Amniotic stem cell (primary cell): ENCODE measurements around the gene SLC26A8.
"Not testable (repeated sequence)": the region's sequence is repeated elsewhere in the genome, so short reads cannot be mapped to it uniquely, and the experiment has no call there.

Experiments
- DNase-seq: peaks from one replicate; lab custom pipeline; 2025; lab: John Stamatoyannopoulos, UW

The SLC26A8 gene

DNA sequence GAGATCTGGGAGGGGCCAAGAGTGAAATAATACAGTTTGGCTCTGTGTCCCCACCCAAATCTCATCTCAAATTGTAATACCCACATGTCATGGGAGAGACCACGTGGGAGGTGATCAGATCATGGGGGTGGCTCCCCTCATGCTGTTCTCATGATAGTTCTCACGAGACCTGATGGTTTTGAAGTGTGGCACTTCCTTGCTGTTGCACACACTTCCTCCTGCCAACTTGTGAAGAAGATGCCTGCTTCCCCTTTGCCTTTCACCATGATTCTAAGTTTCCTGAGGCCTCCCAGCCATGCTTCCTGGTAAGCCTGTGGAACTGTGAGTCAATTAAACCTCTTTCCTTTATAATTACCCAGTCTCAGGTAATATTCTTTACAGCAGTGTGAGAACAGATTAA lies 114.9 kb downstream of the SLC26A8 start:
- not testable (repeated sequence) for DNase-seq

GRCh38 chr6:35908753-35909401 lies 115.6 kb downstream of the SLC26A8 start:
- DNase-seq: not testable (repeated sequence)

- no peak for DNase-seq
These were observed 116.7 kb downstream of the SLC26A8 start for GRCh38 chr6:35907750-35908149.

- no peak for DNase-seq
These were observed 118.0 kb downstream of the SLC26A8 start for GRCh38 chr6:35906499-35906846.

GRCh38 chr6:35905841-35906498 lies 118.5 kb downstream of the SLC26A8 start:
- no peak for DNase-seq

DNA sequence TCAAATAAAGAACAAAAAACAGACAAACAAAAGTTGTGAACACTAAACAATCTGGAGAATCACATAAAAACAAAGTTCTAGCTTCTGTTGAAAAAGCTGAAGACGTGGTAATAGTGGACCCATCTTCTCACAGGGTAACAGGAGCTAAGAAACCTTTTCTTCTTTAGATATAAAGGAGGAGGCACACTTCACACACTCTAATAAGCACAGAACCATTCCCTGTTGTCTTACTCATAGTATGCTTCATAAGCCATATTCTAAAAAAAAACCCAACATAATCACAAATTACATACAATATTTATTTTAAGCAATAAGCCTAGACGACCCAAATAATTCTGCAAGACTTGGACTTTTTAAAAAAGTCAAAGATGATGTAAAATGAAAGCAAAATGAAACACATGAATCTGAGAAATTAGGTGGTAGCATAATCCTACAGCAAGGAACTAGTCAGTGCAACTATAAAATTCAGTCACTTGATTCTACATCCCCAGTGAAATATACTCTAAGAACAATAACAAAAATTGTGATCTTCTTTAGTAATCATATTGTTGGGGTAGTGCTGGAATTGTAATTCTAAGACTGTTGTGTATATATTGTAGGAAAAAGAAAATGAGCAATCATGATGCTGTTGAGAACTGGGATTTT lies 119.2 kb downstream of the SLC26A8 start:
- no peak for DNase-seq

GRCh38 chr6:35903679-35904078 lies 120.8 kb downstream of the SLC26A8 start:
- DNase-seq: no peak

DNA sequence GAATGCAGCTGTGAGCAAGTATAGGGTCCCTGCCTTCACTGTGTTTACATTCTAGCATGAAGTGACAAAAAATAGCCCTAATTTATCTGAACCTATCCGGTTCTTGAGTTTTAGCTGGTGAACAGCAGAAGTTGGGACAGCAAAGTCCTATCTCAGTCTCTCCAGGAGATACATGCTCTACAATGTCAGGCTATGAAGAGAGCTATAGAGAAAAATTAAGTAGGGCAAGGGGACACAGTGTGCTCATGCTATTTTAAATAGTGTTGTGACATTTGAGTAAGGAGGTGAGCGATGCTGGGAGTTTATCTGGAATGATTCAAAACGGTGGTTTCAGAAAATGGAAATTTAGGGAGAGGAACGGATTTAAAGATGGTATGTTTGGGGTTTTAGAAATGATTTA lies 124.0 kb downstream of the SLC26A8 start:
- no peak for DNase-seq

DNA sequence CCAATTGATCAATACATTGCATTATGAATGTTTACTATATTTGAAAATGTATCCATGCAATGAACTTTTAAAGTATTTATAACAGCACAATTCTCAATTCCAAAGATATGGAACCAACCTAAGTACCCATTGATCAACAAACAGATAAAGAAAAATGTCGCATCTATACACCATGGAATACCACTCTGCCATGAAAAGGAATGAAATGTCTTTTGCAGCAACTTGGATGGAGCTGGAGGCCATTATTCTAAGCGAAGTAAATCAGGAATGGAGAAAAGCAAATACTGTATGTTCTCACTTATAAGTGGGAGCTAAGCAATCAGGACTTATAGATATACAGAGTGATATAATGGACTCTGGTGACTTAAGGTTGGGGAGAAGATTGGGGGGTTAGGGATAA lies 126.4 kb downstream of the SLC26A8 start:
- DNase-seq: no peak

DNA sequence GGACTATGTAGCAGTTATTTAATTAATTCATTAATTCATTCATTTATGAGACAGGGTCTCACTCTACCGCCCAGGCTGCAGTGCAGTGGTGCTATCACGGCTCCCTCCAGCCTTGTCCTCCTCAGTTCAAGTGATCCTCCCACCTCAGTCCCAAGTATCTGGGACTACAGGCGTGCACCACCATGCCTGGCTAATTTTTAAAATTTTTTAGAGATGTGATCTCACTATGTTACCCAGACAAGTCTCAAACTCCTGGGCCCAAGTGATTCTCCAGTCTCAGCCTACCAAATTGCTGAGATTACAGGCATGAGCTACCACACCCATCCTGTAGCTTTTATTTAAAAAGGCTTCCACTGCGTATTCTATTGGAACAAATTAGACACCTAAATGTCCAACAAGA lies 127.0 kb downstream of the SLC26A8 start:
- no peak for DNase-seq

- no peak for DNase-seq
These were observed 127.4 kb downstream of the SLC26A8 start for GRCh38 chr6:35897036-35897435.

- no peak for DNase-seq
These were observed 128.2 kb downstream of the SLC26A8 start for GRCh38 chr6:35896228-35896627.

- no peak for DNase-seq
These were observed 128.9 kb downstream of the SLC26A8 start for GRCh38 chr6:35895560-35895959.

- no peak for DNase-seq
These were observed 129.7 kb downstream of the SLC26A8 start for GRCh38 chr6:35894776-35895175.
